ENCODE data around the gene DOCK4. TPM values are rescaled to one million over a fixed set of nuclear protein-coding genes. Genes with fewer than 3 reads are reported as not detected.
"Not testable (repeated sequence)": the region's sequence is repeated elsewhere in the genome, so short reads cannot be mapped to it uniquely, and the experiment has no call there.

The DOCK4 gene, protein sequence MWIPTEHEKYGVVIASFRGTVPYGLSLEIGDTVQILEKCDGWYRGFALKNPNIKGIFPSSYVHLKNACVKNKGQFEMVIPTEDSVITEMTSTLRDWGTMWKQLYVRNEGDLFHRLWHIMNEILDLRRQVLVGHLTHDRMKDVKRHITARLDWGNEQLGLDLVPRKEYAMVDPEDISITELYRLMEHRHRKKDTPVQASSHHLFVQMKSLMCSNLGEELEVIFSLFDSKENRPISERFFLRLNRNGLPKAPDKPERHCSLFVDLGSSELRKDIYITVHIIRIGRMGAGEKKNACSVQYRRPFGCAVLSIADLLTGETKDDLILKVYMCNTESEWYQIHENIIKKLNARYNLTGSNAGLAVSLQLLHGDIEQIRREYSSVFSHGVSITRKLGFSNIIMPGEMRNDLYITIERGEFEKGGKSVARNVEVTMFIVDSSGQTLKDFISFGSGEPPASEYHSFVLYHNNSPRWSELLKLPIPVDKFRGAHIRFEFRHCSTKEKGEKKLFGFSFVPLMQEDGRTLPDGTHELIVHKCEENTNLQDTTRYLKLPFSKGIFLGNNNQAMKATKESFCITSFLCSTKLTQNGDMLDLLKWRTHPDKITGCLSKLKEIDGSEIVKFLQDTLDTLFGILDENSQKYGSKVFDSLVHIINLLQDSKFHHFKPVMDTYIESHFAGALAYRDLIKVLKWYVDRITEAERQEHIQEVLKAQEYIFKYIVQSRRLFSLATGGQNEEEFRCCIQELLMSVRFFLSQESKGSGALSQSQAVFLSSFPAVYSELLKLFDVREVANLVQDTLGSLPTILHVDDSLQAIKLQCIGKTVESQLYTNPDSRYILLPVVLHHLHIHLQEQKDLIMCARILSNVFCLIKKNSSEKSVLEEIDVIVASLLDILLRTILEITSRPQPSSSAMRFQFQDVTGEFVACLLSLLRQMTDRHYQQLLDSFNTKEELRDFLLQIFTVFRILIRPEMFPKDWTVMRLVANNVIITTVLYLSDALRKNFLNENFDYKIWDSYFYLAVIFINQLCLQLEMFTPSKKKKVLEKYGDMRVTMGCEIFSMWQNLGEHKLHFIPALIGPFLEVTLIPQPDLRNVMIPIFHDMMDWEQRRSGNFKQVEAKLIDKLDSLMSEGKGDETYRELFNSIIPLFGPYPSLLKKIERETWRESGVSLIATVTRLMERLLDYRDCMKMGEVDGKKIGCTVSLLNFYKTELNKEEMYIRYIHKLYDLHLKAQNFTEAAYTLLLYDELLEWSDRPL (N-terminal part only)
- 1 to 10 TPM; 1.4 to 1.7 TPM for total RNA-seq

- peaks cover 20% of the 10 kb centered on the region for H3K4me1 Mint-ChIP-seq
- no peaks in the 10 kb centered on the region for H3K9me3 Mint-ChIP-seq
- H3K27me3 Mint-ChIP-seq = peaks cover 30% of the 10 kb centered on the region
- POLR2A ChIA-PET = interaction anchor here (0.7 to 3.5 kb wide), 3 partner anchors 33 to 644 kb away, joined by 3 to 21 read pairs (median 3); partner anchors contain the start of genes IFRD1 and IMMP2L
- H3K27ac Mint-ChIP-seq = peak within 1 kb of the TSS; percentile 89
- DNase-seq (peak; percentile 99), ATAC-seq (ENCODE audit: low read depth) (peak; percentile 92)
- peaks cover 1% of the 10 kb centered on the region for H3K36me3 Mint-ChIP-seq
- peak within 1 kb of the TSS; percentile 93 for H3K4me3 Mint-ChIP-seq
Observed at GRCh38 chr7:112206238-112206990, at the start of gene DOCK4, which contains the start of gene ZNF277. Gene DOCK4 (minus strand): TSS chr7:112206399. CDS start chr7:112206138, 261 bp downstream. Gene ZNF277 (plus strand): TSS chr7:112206695. CDS start chr7:112206717, 22 bp downstream.

DNA sequence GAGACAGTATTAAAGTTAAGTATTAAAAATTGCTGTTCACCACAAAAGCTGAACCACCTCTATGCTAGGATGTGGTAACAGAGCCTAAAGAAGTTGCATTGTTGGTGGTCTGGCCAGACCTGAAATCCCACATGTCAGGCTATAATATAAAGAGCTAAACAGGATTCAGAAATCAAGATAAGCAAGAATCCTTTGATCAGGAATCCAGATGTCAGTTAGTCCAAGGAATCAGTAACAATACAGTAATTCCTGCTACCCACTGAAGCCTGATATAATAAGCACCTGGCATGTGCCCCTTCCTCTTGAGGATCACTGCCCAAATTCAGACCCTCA lies 49.2 kb upstream of the DOCK4 start:
- Mint-ChIP-seq H3K4me1 (peaks cover 7% of the 10 kb centered on the region), H3K36me3 (peaks cover 3% of the 10 kb centered on the region), H3K27me3 (no peaks in the 10 kb centered on the region), H3K27ac (no peak overlapping the region), H3K9me3 (peaks cover 2% of the 10 kb centered on the region), H3K4me3 (no peak overlapping the region)
- ATAC-seq (ENCODE audit: low read depth) (no peak), DNase-seq (no peak)
- POLR2A ChIA-PET = no interaction called here

- Mint-ChIP-seq H3K36me3 (peaks cover 3% of the 10 kb centered on the region), H3K4me3 (no peak overlapping the region), H3K9me3 (peaks cover 2% of the 10 kb centered on the region), H3K27ac (no peak overlapping the region), H3K27me3 (no peaks in the 10 kb centered on the region), H3K4me1 (peaks cover 7% of the 10 kb centered on the region)
- POLR2A ChIA-PET = no interaction called here
- ATAC-seq (ENCODE audit: low read depth) = no peak
- DNase-seq = no peak
Observed at GRCh38 chr7:112254709-112255387, 48.6 kb upstream of the DOCK4 start.

- H3K27me3 Mint-ChIP-seq = no peaks in the 10 kb centered on the region
- POLR2A ChIA-PET = no interaction called here
- peaks cover 7% of the 10 kb centered on the region for H3K4me1 Mint-ChIP-seq
- no peak for ATAC-seq (ENCODE audit: low read depth)
- peaks cover 5% of the 10 kb centered on the region for H3K36me3 Mint-ChIP-seq
- H3K27ac Mint-ChIP-seq = no peak overlapping the region
- H3K9me3 Mint-ChIP-seq = peaks cover 4% of the 10 kb centered on the region
- DNase-seq = no peak
- H3K4me3 Mint-ChIP-seq = no peak overlapping the region
Observed at GRCh38 chr7:112254156-112254555, 48.0 kb upstream of the DOCK4 start.

GRCh38 chr7:112252691-112253090 lies 46.5 kb upstream of the DOCK4 start:
- Mint-ChIP-seq H3K27ac (no peak overlapping the region), H3K27me3 (no peaks in the 10 kb centered on the region)
- no peak for ATAC-seq (ENCODE audit: low read depth)

DNA sequence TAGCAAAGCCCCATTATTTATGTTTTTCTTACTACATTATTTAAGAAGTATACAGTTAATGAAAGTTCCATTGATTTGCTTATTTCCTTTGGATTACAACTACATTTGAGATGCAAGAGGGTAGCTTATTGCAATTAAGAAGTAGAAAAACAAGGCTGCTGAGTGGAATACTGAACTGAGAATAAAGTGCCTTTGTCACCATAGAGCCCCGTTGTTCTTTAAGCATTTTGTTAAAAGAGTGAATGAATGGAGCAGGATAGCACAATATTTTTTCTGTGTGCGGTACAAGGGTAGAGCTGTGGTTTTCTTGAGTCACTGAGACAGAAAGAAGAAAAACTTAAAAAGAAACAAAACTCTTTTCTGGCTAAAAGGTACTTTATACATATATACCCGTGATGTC lies 45.9 kb upstream of the DOCK4 start:
- Mint-ChIP-seq H3K4me3 (no peak overlapping the region), H3K9me3 (peaks cover 4% of the 10 kb centered on the region), H3K36me3 (peaks cover 8% of the 10 kb centered on the region), H3K4me1 (peaks cover 7% of the 10 kb centered on the region), H3K27me3 (no peaks in the 10 kb centered on the region), H3K27ac (no peak overlapping the region)
- DNase-seq (no peak), ATAC-seq (ENCODE audit: low read depth) (no peak)
- POLR2A ChIA-PET = no interaction called here

More at GRCh38 chr7:112252691-112253090, 46.5 kb upstream of the DOCK4 start:
- Mint-ChIP-seq H3K9me3 (peaks cover 4% of the 10 kb centered on the region), H3K4me3 (no peak overlapping the region), H3K4me1 (peaks cover 7% of the 10 kb centered on the region), H3K36me3 (peaks cover 5% of the 10 kb centered on the region)
- POLR2A ChIA-PET = no interaction called here
- DNase-seq = no peak

DNA sequence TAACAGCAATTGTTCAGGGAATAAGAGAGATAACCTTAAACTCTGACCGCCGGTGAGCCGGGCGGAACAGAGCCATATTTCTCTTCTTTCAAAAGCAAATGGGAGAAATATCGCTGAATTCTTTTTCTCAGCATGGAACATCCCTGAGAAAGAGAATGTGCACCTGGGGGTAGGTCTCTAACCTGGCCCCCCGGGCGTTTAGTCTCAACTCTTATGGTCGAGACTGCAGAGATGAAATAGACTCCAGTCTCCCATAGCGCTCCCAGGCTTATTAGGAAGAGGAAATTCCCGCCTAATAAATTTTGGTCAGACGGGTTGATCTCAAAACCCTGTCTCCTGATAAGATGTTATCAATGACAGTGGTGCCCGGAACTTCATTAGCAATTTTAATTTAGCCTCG lies 43.8 kb upstream of the DOCK4 start:
- POLR2A ChIA-PET; ATAC-seq (ENCODE audit: low read depth); H3K4me1 Mint-ChIP-seq; H3K27me3 Mint-ChIP-seq; H3K4me3 Mint-ChIP-seq; H3K9me3 Mint-ChIP-seq; DNase-seq; H3K27ac Mint-ChIP-seq: not testable (repeated sequence)
- peaks cover 15% of the 10 kb centered on the region for H3K36me3 Mint-ChIP-seq

GRCh38 chr7:112248598-112248997 lies 42.4 kb upstream of the DOCK4 start:
- H3K4me3 Mint-ChIP-seq = no peak overlapping the region
- H3K27me3 Mint-ChIP-seq = no peaks in the 10 kb centered on the region
- peaks cover 15% of the 10 kb centered on the region for H3K36me3 Mint-ChIP-seq
- peaks cover 4% of the 10 kb centered on the region for H3K9me3 Mint-ChIP-seq
- no peak for ATAC-seq (ENCODE audit: low read depth)
- peaks cover 2% of the 10 kb centered on the region for H3K4me1 Mint-ChIP-seq
- no peak overlapping the region for H3K27ac Mint-ChIP-seq
- no peak for DNase-seq
- POLR2A ChIA-PET = no interaction called here

DNA sequence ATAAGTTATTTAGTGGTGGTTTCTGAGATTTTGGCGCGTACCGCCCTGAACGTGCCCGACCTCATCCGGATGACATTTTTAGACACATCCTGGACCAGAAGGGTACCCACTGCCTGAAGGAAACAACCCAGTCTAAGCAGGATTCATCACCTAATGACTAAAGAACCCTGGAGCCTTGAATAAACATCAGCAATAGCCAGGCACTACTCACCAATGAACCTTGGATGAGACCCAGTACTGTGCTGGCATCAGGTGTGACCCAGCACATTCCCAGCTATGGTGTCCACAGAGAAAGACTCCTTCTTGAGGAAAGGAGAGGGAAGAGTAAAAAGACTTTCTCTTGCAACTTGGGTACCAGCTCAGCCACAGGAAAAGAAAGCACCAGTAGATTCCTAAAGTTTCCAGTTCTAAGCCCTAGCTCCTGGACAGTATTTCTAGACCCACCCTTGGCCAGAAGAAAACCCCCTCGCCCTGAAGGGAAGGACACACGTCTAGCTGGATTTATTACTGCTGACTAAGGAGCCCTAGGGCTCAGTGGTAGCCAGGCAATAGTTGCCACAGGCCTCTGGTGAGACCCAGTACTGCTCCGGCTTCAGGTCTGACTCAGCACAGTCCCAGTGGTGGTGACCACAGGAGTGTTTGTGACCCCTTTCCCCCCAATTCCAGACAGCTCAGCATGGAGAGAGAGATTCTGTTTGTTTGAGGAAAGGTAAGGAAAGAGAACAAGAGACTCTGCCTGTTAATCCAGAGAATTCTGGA lies 32.8 kb upstream of the DOCK4 start:
- POLR2A ChIA-PET = interaction anchor here (0.6 kb wide), 1 partner anchor 33 kb away, joined by 3 read pairs; no protein-coding TSS in a partner anchor
- H3K36me3 Mint-ChIP-seq = peaks cover 20% of the 10 kb centered on the region

GRCh38 chr7:112238330-112238729 lies 32.1 kb upstream of the DOCK4 start:
- POLR2A ChIA-PET = no interaction called here
- H3K27me3 Mint-ChIP-seq = no peaks in the 10 kb centered on the region
- peaks cover 12% of the 10 kb centered on the region for H3K9me3 Mint-ChIP-seq
- ATAC-seq (ENCODE audit: low read depth) = no peak
- DNase-seq = no peak
- H3K27ac Mint-ChIP-seq = no peak overlapping the region
- no peak overlapping the region for H3K4me3 Mint-ChIP-seq
- no peaks in the 10 kb centered on the region for H3K4me1 Mint-ChIP-seq
- peaks cover 20% of the 10 kb centered on the region for H3K36me3 Mint-ChIP-seq

More for the DNA sequence above, 32.8 kb upstream of the DOCK4 start:
- Mint-ChIP-seq H3K4me3 (no peak overlapping the region), H3K9me3 (peaks cover 12% of the 10 kb centered on the region), H3K27me3 (no peaks in the 10 kb centered on the region), H3K27ac (no peak overlapping the region), H3K4me1 (no peaks in the 10 kb centered on the region)
- no peak for DNase-seq
- ATAC-seq (ENCODE audit: low read depth) = no peak

DNA sequence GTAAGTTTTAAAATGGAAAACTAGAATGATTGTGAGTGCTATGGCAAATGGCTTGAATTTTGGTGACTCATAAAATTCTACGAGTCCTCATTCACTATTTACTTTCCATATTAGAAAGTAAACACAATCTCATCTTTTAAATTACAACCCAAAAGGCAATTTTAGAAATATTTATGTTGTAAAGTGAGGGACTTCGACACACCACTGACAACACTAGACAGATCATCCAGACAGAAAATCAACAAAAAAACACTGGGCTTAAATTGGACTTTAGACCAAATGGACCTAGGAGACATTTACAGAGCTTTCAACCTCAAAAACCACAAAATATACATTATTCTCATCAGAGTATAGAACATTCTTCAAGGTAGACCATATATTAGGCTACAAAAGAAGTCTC lies 30.4 kb upstream of the DOCK4 start:
- Mint-ChIP-seq H3K4me3 (no peak overlapping the region), H3K27me3 (no peaks in the 10 kb centered on the region), H3K36me3 (peaks cover 18% of the 10 kb centered on the region), H3K27ac (no peak overlapping the region), H3K4me1 (no peaks in the 10 kb centered on the region), H3K9me3 (peaks cover 10% of the 10 kb centered on the region)
- ATAC-seq (ENCODE audit: low read depth) (no peak), DNase-seq (no peak)
- POLR2A ChIA-PET = no interaction called here

- POLR2A ChIA-PET = no interaction called here
- DNase-seq (no peak), ATAC-seq (ENCODE audit: low read depth) (no peak)
- Mint-ChIP-seq H3K27ac (no peak overlapping the region), H3K9me3 (peaks cover 2% of the 10 kb centered on the region), H3K4me1 (no peaks in the 10 kb centered on the region), H3K36me3 (peaks cover 6% of the 10 kb centered on the region), H3K27me3 (no peaks in the 10 kb centered on the region), H3K4me3 (no peak overlapping the region)
Observed at GRCh38 chr7:112234147-112234546, 27.9 kb upstream of the DOCK4 start.

Measured in activated naive CD8-positive, alpha-beta T cell treated with anti-CD3 and anti-CD28 coated beads, Interleukin-2, amount 10 ng/mL, durations not matched to agents 7 days and 5 days (primary cell).